NCI-H1694 treated with DMSO at 0.1 percent for 48 hours (cell line): ENCODE measurements around the gene IL21R.

Experiments
- DNase-seq: peaks from one replicate; lab custom pipeline; 2025; lab: John Stamatoyannopoulos, UW

IL21R gene

DNA sequence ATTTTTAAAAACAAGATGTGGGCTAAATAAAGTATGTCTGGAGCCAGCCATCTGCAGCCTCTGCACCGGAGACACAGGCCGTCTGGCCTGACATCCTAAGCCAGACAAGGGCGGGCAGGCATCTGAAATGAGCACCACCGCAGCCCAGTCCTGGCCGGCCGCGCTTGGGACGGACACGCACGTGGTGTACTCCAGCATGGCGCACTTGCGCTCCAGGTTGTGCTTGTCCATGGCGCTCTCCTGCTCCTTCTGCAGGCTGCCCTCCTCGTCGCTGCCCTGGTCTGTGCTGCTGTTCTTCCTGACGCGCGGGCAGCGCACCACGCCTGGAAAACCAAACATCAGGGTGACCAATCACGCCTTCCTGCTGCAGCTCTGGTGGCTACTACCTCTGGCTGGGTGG lies 87.4 kb downstream of the IL21R start:
- DNase-seq: no peak

DNA sequence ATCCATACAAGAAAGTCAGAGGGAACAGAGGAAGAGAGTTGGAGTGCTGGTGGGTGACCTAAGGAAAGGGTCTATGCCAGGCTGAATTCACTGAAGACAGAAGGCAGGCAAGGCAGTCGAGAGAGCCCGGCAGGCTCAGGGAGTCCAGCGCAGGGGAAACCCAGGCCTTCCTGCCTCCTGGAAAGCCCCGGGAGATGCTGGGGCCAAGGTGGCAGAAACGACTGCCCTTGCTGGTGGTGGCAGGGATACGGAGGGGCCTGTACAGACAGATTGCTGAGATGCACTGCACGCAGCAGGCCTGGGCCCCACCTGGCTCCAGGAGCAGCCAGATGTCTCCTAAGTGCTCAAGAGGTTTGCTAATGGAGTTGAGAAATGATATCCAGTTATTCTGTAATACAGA lies 87.9 kb downstream of the IL21R start:
- DNase-seq: no peak

DNA sequence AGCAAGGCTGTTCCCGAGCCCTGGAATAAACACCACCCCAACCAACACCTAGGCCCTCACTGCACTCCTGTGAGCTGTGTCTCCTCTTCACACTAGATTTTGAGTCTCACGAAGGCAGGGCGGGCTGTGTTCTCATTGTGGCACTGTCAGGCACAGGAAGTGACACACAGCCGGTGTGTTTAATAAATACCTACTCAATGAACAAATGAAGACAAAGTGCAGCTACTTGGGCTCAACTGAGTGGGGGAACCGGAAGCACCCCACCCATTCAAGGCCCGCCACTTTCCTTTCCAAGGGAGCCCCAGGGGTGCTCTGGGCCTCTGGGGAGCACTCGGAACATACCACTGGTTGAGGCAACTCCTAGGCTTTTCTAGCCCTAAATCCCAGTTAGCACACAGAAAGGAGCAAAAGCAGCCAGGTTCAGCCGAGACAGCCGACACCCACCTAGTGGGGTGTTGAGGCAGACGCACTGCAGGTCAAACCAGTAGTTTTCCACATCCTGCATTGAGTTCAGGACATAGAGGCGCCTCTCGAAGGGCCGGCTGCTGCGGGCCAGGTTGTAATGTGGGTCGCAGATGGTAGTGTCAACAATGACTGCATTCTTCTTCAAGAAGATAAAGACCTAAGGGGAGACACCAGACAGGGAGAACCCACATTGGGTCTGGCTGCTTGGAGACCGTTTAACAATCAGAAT lies 90.1 kb downstream of the IL21R start:
- no peak for DNase-seq

GRCh38 chr16:27492588-27492979 lies 90.6 kb downstream of the IL21R start:
- DNase-seq: no peak

GRCh38 chr16:27495191-27495590 lies 93.2 kb downstream of the IL21R start:
- DNase-seq: no peak

GRCh38 chr16:27498031-27498825 lies 96.3 kb downstream of the IL21R start:
- no peak for DNase-seq

DNA sequence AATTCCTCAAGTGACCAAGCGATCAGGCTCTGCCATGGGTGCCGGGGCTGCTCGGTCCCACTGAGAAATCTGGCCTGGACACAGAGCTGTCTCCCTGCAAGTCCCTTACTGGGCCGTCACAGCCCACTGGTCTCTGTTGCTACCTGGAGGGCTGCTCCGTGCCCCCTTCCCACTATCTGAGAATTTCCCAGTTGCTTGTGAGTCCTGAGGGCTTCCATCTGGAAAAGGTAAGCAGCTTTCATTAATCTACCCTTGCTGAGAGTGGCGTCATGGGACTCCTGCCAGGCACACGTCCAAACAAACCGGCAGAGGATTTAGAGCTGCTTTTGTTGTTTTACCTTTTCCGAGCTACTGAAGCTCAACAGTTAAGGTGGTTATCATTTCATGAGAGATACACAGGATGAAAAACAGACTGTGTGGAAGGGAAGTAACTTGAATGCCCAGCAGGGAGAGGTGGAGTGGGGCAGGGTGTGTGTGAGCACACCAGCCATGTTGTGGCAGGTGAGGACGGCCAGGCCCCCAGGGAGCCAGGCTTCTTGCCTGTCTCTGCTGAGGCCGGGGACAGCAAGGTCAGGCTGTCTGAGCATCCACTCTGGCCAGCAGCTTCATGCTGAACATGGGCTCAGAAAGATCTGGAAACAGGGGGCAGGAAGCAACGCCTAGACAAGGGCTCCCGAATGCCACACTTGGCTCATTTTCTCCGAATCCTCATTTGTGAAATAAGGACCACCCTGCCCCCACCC lies 97.1 kb downstream of the IL21R start:
- DNase-seq: no peak

DNA sequence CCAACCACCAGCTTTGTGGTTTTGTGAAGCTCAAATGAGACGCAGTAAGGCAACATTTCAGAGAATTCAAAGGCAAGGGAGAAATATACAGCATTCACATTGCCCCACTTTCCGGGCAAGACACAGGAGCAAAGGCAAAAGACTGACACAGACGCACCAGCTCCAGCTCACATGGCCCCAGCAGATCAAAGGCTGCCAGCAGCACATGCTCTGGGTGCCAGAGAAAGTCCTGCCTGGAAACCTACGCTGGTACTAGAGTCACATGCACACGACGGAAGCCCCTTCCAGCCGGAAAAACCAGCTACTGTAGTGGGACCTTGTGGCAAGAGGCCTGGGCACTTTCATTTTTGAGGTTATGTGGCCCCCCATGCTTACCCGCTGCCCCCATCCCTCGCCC lies 97.7 kb downstream of the IL21R start:
- DNase-seq: no peak

- no peak for DNase-seq
Observed at GRCh38 chr16:27500801-27501200, 98.8 kb downstream of the IL21R start.
